Left ventricle myocardium inferior (tissue), 1 donor: Measurements from ENCODE around the gene ENAH. TPM values are rescaled to one million over a fixed set of nuclear protein-coding genes. Genes with fewer than 3 reads are reported as not detected.
A peak's percentile ranks its signal among the peaks of the same experiment; 100 is the strongest.

Experiments
- DNase-seq: peaks from one replicate; pipeline ENCODE4 v3.0.0-alpha.2; 2020
- H3K27ac ChIP-seq: fragments of 200-600 bp; replicated peaks from 2 replicates; pipeline ENCODE4 v1.8.0; 2021
- H3K27me3 ChIP-seq: fragments of 200-600 bp; 2 replicates; pipeline ENCODE4 v1.8.0; 2021; ENCODE audit warnings: low read depth
- H3K36me3 ChIP-seq: fragments of 200-600 bp; 2 replicates; pipeline ENCODE4 v1.8.0; 2021
- H3K4me1 ChIP-seq: fragments of 200-600 bp; 2 replicates; pipeline ENCODE4 v1.8.0; 2021
- H3K4me3 ChIP-seq: fragments of 200-600 bp; 2 replicates; pipeline ENCODE4 v1.8.0; 2021; ENCODE audit warnings: mild to moderate bottlenecking, moderate library complexity
- H3K9me3 ChIP-seq: fragments of 200-600 bp; replicated peaks from 2 replicates; pipeline ENCODE4 v1.8.0; 2021
- CTCF ChIP-seq: fragments of 200-600 bp; IDR thresholded peaks from 2 replicates; pipeline ENCODE4 v1.8.0; 2021; ENCODE audit warnings: antibody characterized with exemption, mild to moderate bottlenecking, borderline replicate concordance
- intact Hi-C: fragments of 100-400 bp; cut with micrococcal nuclease; formaldehyde crosslinking; loops from one replicate; pipeline ENCODE4 v1.11.0; 2022
- total RNA-seq: library from RNA; stranded (reverse); fragmentation: NEBNext Ultra II Directional; extraction: Animal tissue kit (Norgen Biotek cat#: 25700); gene quantifications from one replicate; pipeline ENCODE4 v1.2.1, GENCODE V29; 2021
- donor health status: DM: no; HTN: yes; CAD: no; lungs with severe emphysema.

ENAH gene
- total RNA-seq, 1 donor from 2014 or later: 78.6 TPM

- Histone ChIP-seq H3K4me1 (no peaks in the 10 kb centered on the region), H3K27ac (no peak overlapping the region), H3K4me3 (no peak overlapping the region), H3K9me3 (no peaks in the 10 kb centered on the region), H3K27me3 (no peaks in the 10 kb centered on the region), H3K36me3 (no peaks in the 10 kb centered on the region)
- TF ChIP-seq CTCF: no peak
- intact Hi-C loops: no loop called here
- no peak for DNase-seq
Measured at GRCh38 chr1:225482421-225482950, 170.4 kb downstream of the ENAH start.

- Histone ChIP-seq H3K27ac (no peak overlapping the region), H3K36me3 (no peaks in the 10 kb centered on the region), H3K27me3 (no peaks in the 10 kb centered on the region), H3K4me3 (no peak overlapping the region), H3K4me1 (no peaks in the 10 kb centered on the region), H3K9me3 (no peaks in the 10 kb centered on the region)
- intact Hi-C loops: no loop called here
- TF ChIP-seq CTCF: no peak
- DNase-seq: no peak
Measured at GRCh38 chr1:225481738-225482137, 171.2 kb downstream of the ENAH start.

GRCh38 chr1:225480825-225481434 lies 172.0 kb downstream of the ENAH start:
- Histone ChIP-seq H3K4me3 (no peak overlapping the region), H3K27me3 (no peaks in the 10 kb centered on the region), H3K4me1 (no peaks in the 10 kb centered on the region), H3K36me3 (no peaks in the 10 kb centered on the region), H3K27ac (no peak overlapping the region), H3K9me3 (no peaks in the 10 kb centered on the region)
- DNase-seq: no peak
- peak; percentile 78 for TF ChIP-seq CTCF
- intact Hi-C loops: no loop called here

- no peak for TF ChIP-seq CTCF
- Histone ChIP-seq H3K36me3 (no peaks in the 10 kb centered on the region), H3K27me3 (no peaks in the 10 kb centered on the region), H3K4me3 (no peak overlapping the region), H3K4me1 (peaks cover 2% of the 10 kb centered on the region), H3K27ac (no peak overlapping the region), H3K9me3 (no peaks in the 10 kb centered on the region)
- intact Hi-C loops: loop anchor here (5.0 kb wide), 2 partner anchors 292 to 432 kb away; no protein-coding TSS in a partner anchor
- no peak for DNase-seq
Measured at GRCh38 chr1:225479996-225480720, 172.8 kb downstream of the ENAH start.

GRCh38 chr1:225479341-225479740 lies 173.6 kb downstream of the ENAH start:
- intact Hi-C loops: loop anchor here (5.0 kb wide), 2 partner anchors 293 to 433 kb away; no protein-coding TSS in a partner anchor
- Histone ChIP-seq H3K27me3 (no peaks in the 10 kb centered on the region), H3K27ac (no peak overlapping the region), H3K9me3 (no peaks in the 10 kb centered on the region), H3K36me3 (no peaks in the 10 kb centered on the region), H3K4me3 (no peak overlapping the region), H3K4me1 (peaks cover 4% of the 10 kb centered on the region)
- no peak for TF ChIP-seq CTCF
- DNase-seq: no peak
